Psoas muscle (tissue), 8 donors: ENCODE measurements around the gene NOTCH4. TPM values are rescaled to one million over a fixed set of nuclear protein-coding genes. Genes with fewer than 3 reads are reported as not detected.
"Not testable (repeated sequence)": the region's sequence is repeated elsewhere in the genome, so short reads cannot be mapped to it uniquely, and the experiment has no call there.

ENCODE experiments used
- ATAC-seq, 4 donors: fragments of 200-7000 bp; cut with Tn5 transposase; one replicate each; pipeline ENCODE4 v1.9.1; 2020; ENCODE audit warnings: moderate library complexity in 3 of 4, mild to moderate bottlenecking in 2 of 4
- DNase-seq, 2 donors: peaks; one replicate each; pipeline ENCODE4 v3.0.0-alpha.2; 2020
- H3K27ac ChIP-seq: fragments of 200-600 bp; one replicate; pipeline ENCODE4 v1.8.0; 2022
- H3K27me3 ChIP-seq, 3 donors: fragments of 200-600 bp in 1 of 3; one replicate each; pipeline versions ENCODE4 v1.6.1 to v1.8.0; 2013 to 2022; ENCODE audit warnings: low read length in 2 of 3, mild to moderate bottlenecking in 2 of 3, moderate library complexity in 1 of 3; ENCODE audit not compliant: insufficient read depth in 3 of 3
- H3K36me3 ChIP-seq, 2 donors: fragments of 200-600 bp in 1 of 2; one replicate each; pipeline versions ENCODE4 v1.6.1 to v1.8.0; 2013 to 2022; ENCODE audit warnings: low read depth in 1 of 2, mild to moderate bottlenecking in 1 of 2, moderate library complexity in 1 of 2; ENCODE audit not compliant: insufficient read depth in 1 of 2
- H3K4me1 ChIP-seq: fragments of 200-600 bp; one replicate; pipeline ENCODE4 v1.8.0; 2022
- H3K4me3 ChIP-seq: fragments of 200-600 bp; one replicate; pipeline ENCODE4 v1.8.0; 2022; ENCODE audit warnings: mild to moderate bottlenecking
- H3K9me3 ChIP-seq: fragments of 200-600 bp; one replicate; pipeline ENCODE4 v1.8.0; 2022
- CTCF ChIP-seq: fragments of 200-600 bp; IDR thresholded peaks from one replicate; pipeline ENCODE4 v1.8.0; 2022; ENCODE audit warnings: antibody characterized with exemption
- WGBS, 3 donors: extraction: QIAGEN DNeasy Blood & Tissue Kit; methylation state at CpG; one replicate each; pipeline versions ENCODE4 v1.1.6 to v1.1.7; 2013; 5-methylcytosine and 5-hydroxymethylcytosine counted together
- intact Hi-C, 2 donors: fragments of 100-400 bp; cut with DNase I; formaldehyde crosslinking; loops; one replicate each; pipeline versions ENCODE4 v1.11.0 to v1.14.2; 2022
- polyA plus RNA-seq, 3 donors: library from polyadenylated mRNA; stranded (reverse); fragments of 200-250 nt; gene quantifications; one replicate each; pipeline ENCODE4 v1.2.3, GENCODE V29; 2013
- total RNA-seq, 4 donors: library from RNA; stranded (reverse); fragmentation: NEBNext Ultra II Directional in 2 of 4; extraction: Animal tissue kit (Norgen Biotek cat#: 25700) in 2 of 4; gene quantifications; one replicate each; pipeline versions ENCODE4 v1.2.1 to v1.2.4, GENCODE V29; 2021 to 2023
- donor health status: healthy with polysubstance abuse.
- donor health status: DM: no; HTN: no; CAD: no; lungs with moderate emphysema.
- donor health status: Bipolar disorder and iron deficiency.
- donor health status: healthy.
- donor health status: DM: yes; HTN: yes; CAD: no.
- donor health status: DM: no; HTN: no; CAD: no.
- donor health status: DM: no; HTN: no; CAD: no.
- donor health status: DM: yes; HTN: yes; CAD: no.

NOTCH4 gene
- total and polyA plus RNA-seq, 7 donors: 9.7 to 19.5 (median 12.6) TPM

GRCh38 chr6:32194388-32194787 lies 29.5 kb downstream of the NOTCH4 start:
- intact Hi-C loops: loop anchor here in 1 of 2 donors (10.0 kb wide), 1 partner anchor 1000 kb away; the partner anchor contains the start of gene COL11A2
- peaks cover 25% of the 10 kb centered on the region for H3K4me1 ChIP-seq
- H3K4me3 ChIP-seq: peak overlapping the region; percentile 88
- no peaks in the 10 kb centered on the region for H3K27me3 ChIP-seq
- peak overlapping the region; percentile 99 for H3K27ac ChIP-seq
- DNase-seq (no peak), ATAC-seq (no peak)
- no peak for TF ChIP-seq CTCF
- no peaks in the 10 kb centered on the region for H3K36me3 ChIP-seq
- H3K9me3 ChIP-seq: no peaks in the 10 kb centered on the region
- 89 to 94% (median 92%) methylated on average over 4 of the region's 4 CpGs for WGBS, 3 donors

GRCh38 chr6:32193096-32193495 lies 30.8 kb downstream of the NOTCH4 start:
- 77 to 86% (median 84%) methylated on average over 13 of the region's 13 CpGs for WGBS, 3 donors
- intact Hi-C loops: loop anchor here in 1 of 2 donors (10.0 kb wide), 1 partner anchor 1002 kb away; the partner anchor contains the start of gene COL11A2
- DNase-seq, ATAC-seq, H3K36me3 ChIP-seq, H3K27me3 ChIP-seq, H3K9me3 ChIP-seq: not testable (repeated sequence)
- Histone ChIP-seq H3K4me1 (peaks cover 28% of the 10 kb centered on the region), H3K4me3 (peak overlapping the region; percentile 77), H3K27ac (peak overlapping the region; percentile 48)

- no peaks in the 10 kb centered on the region for H3K27me3 ChIP-seq
- H3K36me3 ChIP-seq: peaks cover 0 to 4% of the 10 kb centered on the region in 2 donors
- peaks cover 28% of the 10 kb centered on the region for H3K4me1 ChIP-seq
- intact Hi-C loops: loop anchor here in 1 of 2 donors (10.0 kb wide), 1 partner anchor 1002 kb away; the partner anchor contains the start of gene COL11A2
- peak; percentile 53 to 78 for DNase-seq
- TF ChIP-seq CTCF: no peak
- ATAC-seq: no peak
- 43 to 59% (median 50%) methylated on average over 5 of the region's 5 CpGs for WGBS, 3 donors
- H3K4me3 ChIP-seq: peak within 1 kb of the TSS; percentile 77
- H3K9me3 ChIP-seq: no peaks in the 10 kb centered on the region
- peak within 1 kb of the TSS; percentile 48 for H3K27ac ChIP-seq
Observed at GRCh38 chr6:32192608-32193039, 31.2 kb downstream of the NOTCH4 start, which contains the start of gene GPSM3. Gene GPSM3 (minus strand): TSS chr6:32192643. CDS start chr6:32192513, 130 bp downstream.

GRCh38 chr6:32191696-32192607 lies 31.9 kb downstream of the NOTCH4 start:
- no peak for TF ChIP-seq CTCF
- intact Hi-C loops: loop anchor here in 1 of 2 donors (1.0 to 10.0 kb wide), 2 partner anchors 74 to 1003 kb away; partner anchors contain the start of gene COL11A2
- ATAC-seq: no peak
- Histone ChIP-seq H3K27ac (peak overlapping the region; percentile 48), H3K36me3 (peaks cover 0 to 11% of the 10 kb centered on the region in 2 donors), H3K27me3 (no peaks in the 10 kb centered on the region), H3K9me3 (no peaks in the 10 kb centered on the region), H3K4me1 (peaks cover 24% of the 10 kb centered on the region), H3K4me3 (peak overlapping the region; percentile 77)
- DNase-seq: no peak
- 76 to 84% (median 79%) methylated on average over 14 to 15 of the region's 15 CpGs for WGBS, 3 donors
